HPDE6-E6E7 (cell line): ENCODE measurements around the gene VPS18.
A peak's percentile ranks its signal among the peaks of the same experiment; 100 is the strongest.

ENCODE experiments used
- DNase-seq: peaks from one replicate; pipeline ENCODE4 v3.0.0; 2011; ENCODE audit warnings: missing footprints; ENCODE audit errors: extremely low spot score

Gene VPS18

DNA sequence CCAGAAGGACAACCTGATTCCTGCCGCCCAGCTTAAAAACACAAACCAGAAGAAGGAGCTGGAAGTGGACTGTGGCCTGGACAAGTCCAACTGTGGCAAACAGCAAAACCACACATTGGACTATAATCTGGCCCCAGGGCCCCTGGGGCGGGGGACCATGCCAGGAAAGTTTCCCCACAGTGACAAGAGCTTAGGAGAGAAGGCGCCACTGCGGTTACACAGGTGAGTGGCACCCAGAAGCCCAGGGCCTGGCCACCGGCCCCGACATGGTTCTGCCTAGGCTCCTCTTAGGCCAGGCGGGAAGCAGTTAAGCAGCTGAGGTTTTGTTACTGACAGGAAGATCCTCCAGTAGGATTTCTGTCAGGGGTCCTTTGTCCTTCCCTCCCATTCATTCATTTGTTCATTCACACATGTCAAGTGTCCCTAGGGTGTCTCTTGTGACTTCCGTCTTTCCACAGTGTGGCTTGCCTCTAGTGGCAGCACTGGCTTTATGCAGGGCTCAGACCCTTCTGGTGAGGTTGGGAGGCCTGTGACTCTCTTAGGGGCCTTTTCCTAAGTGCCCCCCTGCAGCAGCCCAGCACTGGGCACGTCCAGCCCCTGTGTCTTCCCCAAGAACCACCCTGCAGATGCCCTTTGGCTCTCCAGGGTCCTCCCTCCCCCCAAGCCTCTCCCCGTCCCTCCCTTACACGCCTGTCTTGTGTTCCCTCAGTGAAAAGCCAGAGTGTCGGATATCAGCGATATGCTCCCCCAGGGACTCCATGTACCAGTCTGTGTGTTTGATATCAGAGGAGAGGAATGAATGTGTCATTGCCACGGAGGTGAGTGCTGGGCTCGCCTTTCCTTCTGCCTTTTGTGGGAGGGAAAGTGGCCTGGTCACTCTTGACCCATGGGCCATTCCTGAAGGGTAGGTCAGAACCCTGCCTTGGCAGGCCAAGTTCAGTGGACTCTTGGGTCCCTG, 42.7 kb downstream of the VPS18 start:
- no peak for DNase-seq

DNA sequence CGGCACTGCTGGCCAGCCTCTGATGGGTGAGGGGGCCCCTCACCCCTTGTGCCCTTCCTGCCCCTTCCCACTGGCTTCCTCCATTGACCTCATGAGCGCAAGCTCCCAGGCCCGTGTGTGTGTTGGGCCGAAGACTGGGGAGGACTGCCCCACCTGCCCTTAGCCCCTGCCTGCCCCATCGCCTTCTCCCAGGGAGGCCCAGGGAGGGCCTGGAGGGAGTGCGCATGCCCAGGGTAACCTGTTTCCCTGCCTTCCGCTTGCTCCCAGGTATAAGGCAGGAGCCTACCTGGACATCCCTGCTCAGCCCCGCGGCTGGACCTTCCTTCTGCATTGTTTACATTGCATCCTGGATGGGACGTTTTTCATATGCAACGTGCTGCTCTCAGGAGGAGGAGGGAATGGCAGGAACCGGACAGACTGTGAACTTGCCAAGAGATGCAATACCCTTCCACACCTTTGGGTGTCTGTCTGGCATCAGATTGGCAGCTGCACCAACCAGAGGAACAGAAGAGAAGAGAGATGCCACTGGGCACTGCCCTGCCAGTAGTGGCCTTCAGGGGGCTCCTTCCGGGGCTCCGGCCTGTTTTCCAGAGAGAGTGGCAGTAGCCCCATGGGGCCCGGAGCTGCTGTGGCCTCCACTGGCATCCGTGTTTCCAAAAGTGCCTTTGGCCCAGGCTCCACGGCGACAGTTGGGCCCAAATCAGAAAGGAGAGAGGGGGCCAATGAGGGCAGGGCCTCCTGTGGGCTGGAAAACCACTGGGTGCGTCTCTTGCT, 43.7 kb downstream of the VPS18 start:
- peak; percentile 70 for DNase-seq

DNA sequence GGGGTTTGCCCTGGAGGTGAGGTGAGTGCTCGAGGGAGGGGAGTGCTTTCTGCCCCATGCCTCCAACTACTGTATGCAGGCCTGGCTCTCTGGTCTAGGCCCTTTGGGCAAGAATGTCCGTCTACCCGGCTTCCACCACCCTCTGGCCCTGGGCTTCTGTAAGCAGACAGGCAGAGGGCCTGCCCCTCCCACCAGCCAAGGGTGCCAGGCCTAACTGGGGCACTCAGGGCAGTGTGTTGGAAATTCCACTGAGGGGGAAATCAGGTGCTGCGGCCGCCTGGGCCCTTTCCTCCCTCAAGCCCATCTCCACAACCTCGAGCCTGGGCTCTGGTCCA, 44.3 kb downstream of the VPS18 start:
- DNase-seq = no peak

DNA sequence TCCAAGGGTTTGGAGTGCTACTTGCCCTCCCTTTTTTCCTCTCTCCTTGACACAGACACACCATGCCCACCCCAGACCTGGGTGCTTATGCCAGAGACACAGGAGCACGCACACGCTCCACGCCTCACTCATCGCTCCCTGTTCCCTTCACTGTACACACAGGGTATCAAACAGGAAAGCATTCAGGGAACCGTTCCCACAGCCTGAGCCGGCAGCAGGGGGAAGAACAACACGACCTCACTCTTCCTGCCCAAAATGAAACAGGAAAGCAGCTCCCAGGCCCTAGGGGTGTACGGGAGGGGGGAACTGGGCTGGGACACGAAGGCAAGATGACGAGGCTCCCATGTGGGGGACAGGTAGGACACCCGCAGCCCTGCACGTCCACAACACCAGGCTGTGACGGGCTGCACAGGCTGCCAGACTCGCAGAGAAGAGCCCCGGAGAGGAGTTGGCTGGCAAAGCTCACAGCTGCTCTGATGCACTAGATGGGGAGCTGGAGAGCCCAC, 46.1 kb downstream of the VPS18 start:
- DNase-seq = no peak

DNA sequence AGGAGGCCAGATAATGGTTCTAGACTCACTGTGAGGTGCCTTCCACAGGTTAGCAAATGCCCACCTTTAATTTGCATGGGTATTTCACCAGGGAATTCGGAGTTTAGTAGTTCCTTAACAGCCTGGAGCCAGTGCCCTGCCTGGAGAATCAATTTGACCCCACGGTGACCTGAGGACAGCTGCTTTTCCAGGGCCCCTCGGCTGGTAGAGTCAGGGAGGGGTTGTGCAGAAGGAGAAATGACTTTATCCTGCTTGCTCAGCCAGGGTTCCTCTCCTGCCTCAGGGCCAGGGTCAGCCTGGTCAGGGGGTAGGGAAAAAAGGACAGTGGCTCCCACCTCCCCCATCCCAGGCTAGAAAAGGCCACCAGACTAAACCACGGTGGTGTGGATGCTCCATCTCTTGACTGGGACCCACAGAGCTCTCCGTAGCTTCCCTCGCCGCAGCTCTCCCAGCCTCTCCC, 46.8 kb downstream of the VPS18 start:
- no peak for DNase-seq

DNA sequence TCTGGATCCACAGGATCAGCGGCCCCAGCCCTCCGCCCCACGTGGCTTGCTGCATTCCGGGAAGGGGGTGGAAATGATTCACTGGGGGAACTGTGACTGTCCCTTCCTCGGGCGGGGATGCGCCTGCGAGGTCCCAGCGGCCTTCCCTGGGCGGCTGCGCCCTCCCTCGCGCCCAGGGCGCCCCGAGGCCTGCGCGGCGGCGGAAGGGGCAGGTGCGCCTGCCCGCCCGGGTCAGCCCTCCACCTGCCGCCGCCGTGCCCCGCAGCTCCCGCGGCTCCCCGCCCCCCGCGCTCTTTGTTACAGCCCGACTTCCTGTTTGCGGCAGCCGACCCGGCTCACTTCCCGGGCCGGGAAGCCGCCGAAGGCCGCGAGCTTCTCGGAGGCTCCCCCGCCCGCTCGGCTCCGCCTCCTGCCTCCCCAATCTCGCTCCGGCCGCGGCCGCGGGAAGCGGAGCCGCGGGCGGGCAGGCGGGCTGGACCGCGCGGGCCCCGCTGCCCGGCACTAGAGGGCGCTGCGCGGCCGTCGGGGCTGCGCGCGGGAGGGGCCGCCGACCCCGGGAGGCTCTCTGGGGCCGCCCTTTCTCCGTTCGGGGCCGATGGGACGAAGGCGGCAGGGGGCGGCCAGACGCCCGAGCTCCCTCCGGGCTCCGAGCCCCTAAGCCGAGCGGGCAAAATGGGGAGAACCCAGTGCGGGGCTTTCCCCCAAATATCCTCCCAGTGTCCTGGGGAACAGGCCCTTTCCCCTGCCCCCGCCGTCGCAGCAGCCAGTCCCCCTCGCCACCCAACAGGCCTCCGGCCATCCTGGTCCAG, 47.5 kb downstream of the VPS18 start:
- DNase-seq = peak; percentile 75

DNA sequence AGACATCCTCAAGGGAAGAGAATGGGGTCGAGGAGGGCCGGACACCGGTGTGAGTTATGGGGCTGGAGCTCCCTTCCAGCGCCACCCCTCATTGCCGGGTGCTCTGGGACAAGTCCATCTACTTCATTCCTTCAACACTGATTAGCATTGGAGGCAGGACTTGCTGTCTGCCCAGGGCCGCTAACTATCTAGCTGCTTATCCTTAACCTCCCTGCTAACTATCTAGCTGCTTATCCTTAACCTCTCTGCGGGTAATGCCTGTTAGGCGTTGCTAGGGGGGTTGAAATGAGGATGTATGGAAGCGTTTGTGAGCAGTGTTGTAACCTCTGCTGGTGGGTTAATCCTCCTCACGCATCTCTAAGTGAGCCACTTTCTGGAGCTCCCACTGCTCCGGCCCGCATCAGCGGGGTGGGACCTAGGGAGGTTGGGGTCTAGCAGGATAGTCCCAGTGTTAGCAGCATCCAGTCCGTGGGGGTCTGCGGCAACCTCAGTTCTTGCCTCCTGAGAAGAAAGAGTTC, 48.1 kb downstream of the VPS18 start:
- DNase-seq = no peak

DNA sequence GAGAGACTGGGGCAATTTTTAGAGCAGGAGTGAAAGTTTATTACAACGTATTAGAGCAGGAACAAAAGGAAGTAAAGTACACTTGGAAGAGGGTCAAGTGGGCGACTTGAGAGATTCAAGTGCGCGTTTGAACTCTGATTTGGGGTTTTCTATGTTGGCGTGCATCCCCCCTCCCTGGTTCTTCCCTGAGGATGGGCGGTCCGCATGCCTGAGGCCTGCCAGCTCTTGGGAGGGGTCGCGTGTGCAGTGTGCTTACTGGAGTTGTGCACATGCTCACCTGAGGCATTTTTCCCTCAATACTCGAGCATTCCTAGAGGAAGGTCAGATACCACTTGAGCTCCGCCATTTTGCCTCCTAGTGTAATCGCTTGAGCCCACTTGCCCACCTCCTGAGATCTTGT, 48.6 kb downstream of the VPS18 start:
- no peak for DNase-seq

DNA sequence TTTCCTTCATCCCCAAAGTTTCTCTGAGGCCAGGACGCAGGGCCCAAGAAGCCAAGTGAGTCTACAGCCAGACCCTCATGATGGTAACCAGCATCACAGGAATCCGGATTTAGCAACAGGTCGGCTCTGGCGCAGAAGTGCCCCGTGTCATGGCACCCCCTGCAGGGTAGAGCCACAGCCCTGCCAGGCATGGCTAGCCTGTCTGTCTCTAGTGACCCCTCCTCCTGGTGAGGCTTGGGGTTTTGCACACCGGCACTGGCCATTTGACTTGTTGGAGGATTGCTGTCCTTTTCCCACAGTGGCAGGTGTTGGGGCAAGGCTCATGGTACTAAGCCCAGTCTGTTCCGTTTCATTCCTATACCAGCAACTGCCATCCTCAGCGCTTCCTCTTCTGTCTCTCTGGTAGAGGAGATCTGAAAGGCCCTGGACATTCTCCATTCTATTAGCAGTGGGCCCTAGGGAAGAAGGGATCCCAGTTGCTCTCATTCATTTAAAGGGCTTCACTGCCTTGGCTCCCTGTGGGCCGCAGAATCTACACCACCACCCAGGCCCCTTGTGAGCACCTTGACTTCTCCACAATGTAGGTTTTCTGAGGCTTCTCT, 49.6 kb downstream of the VPS18 start:
- no peak for DNase-seq

DNA sequence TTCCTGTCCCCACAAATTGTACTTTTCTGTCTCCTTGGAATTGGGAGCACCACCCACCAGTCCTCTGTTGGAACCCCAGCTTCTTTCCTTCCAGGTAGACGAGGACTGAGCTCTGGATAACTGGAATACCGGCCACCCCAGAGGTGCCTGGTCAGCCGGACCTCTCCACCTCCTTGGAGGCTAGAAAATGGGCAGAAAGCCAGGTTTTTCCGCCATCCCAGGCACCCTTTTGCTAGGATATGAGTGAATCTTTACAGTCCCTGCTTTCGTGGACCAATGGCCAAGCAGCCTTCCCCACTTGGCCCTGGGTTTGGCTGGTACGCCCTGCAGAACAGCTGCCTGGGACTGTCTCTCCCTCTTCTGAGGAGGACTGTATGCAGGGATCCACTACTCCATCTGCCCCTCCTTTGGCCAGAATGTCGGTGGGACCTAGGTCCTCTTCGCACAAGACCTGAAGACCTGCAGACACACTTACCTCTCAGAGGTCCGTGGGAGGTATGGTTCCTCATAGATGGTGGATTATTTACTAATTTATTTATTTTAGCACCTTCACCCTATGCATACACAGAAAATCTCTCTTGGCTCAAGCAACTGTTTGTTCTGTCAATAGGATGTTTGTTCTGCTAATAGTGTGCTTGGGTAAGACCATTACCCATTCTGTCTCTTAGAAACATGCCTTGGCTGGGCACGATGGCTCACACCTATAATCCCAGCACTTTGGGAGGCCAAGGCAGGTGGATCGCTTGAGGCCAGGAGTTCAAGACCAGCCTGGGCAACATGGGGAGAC, 50.5 kb downstream of the VPS18 start:
- no peak for DNase-seq

DNA sequence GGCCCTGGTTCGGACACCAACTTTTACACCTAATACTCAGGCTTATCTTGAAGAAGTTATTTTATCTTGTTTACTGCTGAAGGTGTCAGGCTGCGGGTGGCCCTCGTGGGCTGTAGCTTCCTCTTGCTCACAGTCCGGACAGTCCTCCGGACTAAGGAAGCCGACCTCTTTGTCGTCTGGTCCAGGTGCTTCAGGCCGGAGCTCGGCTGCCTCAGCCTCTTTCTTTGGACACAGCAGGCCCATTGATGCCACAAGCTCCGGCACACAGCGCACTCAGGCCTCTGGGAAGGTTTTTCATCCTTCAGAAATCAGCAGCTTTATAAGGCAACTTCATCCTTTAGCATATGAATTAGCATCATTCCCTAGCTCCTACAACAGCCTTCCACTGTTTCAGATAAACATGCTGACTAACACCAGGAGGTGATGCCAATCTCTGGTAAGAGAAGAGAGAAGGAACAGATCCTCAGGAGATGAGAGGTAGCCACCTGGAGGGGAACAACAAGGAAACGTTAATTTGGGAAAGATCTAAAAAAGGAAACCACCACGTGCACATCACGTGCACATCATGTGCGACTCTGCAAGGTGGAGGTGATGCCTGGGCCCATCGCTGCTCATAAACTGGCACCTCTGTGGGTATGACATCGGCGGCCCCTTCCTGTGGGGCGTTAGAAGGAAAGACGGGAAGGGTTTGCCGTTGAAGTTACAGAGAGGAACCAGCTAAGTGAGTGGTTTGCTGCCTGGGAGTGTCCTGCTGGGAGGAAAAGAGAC, 54.6 kb downstream of the VPS18 start:
- no peak for DNase-seq

DNA sequence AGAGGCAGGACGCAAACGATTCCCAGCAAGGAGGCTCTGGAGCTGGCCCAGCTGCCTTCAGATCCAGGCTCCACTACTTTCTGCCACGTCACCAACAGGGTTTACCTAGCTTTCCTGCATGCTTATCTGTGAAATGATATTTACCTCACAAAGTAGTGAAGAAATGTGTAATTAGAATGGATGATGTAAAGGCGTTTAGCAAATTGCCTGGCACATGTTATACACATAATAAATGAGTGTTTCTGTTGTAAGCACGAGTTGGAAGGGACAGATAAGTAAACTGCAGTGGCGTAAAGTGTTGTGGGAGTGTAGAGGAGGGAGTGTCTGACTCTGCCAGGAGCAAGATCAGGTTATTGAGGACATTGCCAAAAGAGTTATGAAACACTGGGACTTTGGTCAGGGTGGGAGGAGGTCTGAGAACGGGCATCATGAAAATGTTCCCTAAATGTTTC, 55.5 kb downstream of the VPS18 start:
- no peak for DNase-seq

DNA sequence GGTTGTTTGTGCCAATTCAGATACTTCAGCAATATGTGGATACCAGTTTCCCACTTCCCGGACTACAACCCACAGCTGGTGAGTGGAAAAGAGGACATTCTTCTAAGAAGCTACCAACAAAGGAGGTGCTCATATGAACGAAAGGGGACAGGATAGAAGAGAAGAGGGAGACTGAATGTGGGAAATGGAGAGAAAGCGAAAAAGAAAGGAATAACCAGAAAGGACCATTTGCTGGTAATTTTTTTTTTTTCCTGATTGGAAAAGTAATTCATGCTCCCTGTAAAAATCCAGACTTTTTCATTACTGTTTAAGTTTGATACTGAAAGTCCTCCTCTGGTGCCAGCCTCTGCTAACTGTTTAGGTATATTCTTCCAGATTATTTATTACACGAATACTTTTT, 57.5 kb downstream of the VPS18 start:
- no peak for DNase-seq

DNA sequence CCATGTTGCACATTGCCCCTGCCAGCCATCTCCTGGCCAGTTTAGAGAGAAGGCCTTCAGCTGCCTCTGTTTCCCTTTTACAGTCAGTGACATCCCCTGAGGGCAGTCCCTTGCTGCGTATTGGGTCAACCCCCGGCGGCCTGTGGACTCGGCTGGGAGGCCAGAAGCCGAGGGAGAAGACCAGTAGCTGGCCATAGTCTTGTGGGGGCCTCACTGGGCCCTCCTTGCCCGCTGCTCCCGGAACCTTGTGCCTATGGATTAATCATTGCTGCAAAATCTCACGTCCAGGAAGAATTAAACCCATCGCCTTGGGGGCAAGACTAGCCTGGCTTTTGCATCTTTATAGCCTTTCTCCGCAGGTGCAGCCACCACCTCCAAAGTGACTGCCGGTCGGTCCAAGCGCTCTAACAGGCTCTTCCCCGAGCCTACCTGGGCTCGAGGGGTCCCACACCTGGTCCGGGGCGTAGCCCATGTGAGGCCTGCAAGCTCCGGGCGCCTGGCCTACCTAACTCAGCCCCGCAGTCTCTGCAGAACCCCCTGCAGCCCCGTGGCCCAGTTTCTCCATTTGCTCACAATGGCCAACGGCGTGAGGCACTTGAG, 58.2 kb downstream of the VPS18 start:
- no peak for DNase-seq

DNA sequence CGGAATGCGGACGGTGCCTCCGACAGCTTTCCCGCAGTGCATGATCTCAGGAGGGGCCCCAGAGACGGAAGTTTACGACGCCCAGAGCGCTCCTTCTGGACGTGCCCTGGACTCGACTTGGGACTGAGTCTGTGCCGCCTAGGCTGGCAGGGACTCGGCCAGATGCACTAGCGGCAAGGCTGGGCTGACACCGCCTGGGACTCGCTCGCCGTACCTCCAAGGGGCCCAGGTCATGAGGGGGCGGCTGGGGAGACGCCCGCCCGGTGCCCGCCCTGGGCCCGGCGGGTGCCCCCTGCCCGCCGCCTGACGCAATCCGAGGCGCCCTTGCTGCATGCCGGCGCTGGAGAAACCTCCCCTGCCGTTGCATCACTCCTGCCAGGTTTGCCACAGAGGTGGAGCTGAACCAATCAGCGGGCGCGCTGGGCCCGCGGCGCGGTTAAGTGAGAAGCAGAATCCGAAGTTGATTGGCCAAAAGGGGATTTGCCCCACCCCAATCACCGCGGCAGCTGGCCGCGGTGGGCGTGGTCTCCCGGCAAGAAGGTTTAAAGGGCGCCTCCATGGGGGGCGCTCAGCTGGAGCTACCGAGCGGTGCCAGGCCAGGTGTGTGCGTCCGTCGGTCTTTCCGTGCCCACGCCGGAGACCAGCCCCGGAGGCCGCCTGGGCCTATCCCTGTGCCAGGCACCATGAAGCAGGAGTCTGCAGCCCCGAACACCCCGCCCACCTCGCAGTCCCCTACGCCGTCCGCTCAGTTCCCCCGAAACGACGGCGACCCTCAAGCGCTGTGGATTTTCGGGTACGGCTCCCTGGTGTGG, 58.9 kb downstream of the VPS18 start, which contains the start of gene CHAC1:
CHAC1 (plus strand) TSS at position 571 of the 812 bp plus-strand sequence; CDS start at position 684, 113 bp downstream.
- DNase-seq = peak; percentile 99
